Stimulated activated naive CD8-positive, alpha-beta T cell treated with anti-CD3 and anti-CD28 coated beads, Interleukin-15, Interleukin-2, amounts not matched to agents 100 U/mL and 50 U/mL, for 24 hours (primary cell): ENCODE results near the gene KDM2A.
"Not testable (repeated sequence)": the region's sequence is repeated elsewhere in the genome, so short reads cannot be mapped to it uniquely, and the experiment has no call there.

Experiments
- ATAC-seq: fragments of 150-1000 bp; cut with Tn5 transposase; one replicate; pipeline ENCODE4 v1.10.0; 2021
- DNase-seq: peaks from one replicate; pipeline ENCODE4 v3.0.0; 2021

KDM2A gene

GRCh38 chr11:67167719-67168118 lies 48.7 kb downstream of the KDM2A start:
- ATAC-seq (no peak), DNase-seq (no peak)

- not testable (repeated sequence) for DNase-seq, ATAC-seq
Measured at GRCh38 chr11:67168911-67169310, 49.8 kb downstream of the KDM2A start.

GRCh38 chr11:67174311-67174710 lies 55.2 kb downstream of the KDM2A start:
- DNase-seq (no peak), ATAC-seq (no peak)

- DNase-seq (no peak), ATAC-seq (no peak)
Measured at GRCh38 chr11:67177399-67178281, 58.6 kb downstream of the KDM2A start.

GRCh38 chr11:67178421-67178820 lies 59.4 kb downstream of the KDM2A start:
- DNase-seq (no peak), ATAC-seq (no peak)

GRCh38 chr11:67178878-67179277 lies 59.8 kb downstream of the KDM2A start:
- ATAC-seq (no peak), DNase-seq (no peak)

GRCh38 chr11:67179892-67180490 lies 60.9 kb downstream of the KDM2A start:
- DNase-seq (no peak), ATAC-seq (no peak)

- DNase-seq, result no peak
- no peak for ATAC-seq
Measured at GRCh38 chr11:67194096-67194495, 75.0 kb downstream of the KDM2A start.

- DNase-seq, result no peak
Measured at GRCh38 chr11:67195971-67196456, 77.0 kb downstream of the KDM2A start.

GRCh38 chr11:67197606-67198005 lies 78.5 kb downstream of the KDM2A start:
- ATAC-seq, result no peak
- no peak for DNase-seq

More at GRCh38 chr11:67195971-67196456, 77.0 kb downstream of the KDM2A start:
- ATAC-seq, result no peak

- not testable (repeated sequence) for ATAC-seq
Measured at GRCh38 chr11:67198781-67199180, 79.7 kb downstream of the KDM2A start.

GRCh38 chr11:67199751-67200150 lies 80.7 kb downstream of the KDM2A start:
- ATAC-seq (no peak), DNase-seq (no peak)

More at GRCh38 chr11:67198781-67199180, 79.7 kb downstream of the KDM2A start:
- DNase-seq, result not testable (repeated sequence)

GRCh38 chr11:67202028-67202427 lies 83.0 kb downstream of the KDM2A start:
- ATAC-seq, result no peak
- no peak for DNase-seq

- DNase-seq, result no peak
- no peak for ATAC-seq
Measured at GRCh38 chr11:67204822-67205221, 85.8 kb downstream of the KDM2A start.

GRCh38 chr11:67209222-67209621 lies 90.2 kb downstream of the KDM2A start:
- not testable (repeated sequence) for ATAC-seq, DNase-seq

- no peak for DNase-seq
- ATAC-seq, result no peak
Measured at GRCh38 chr11:67211656-67212436, 92.8 kb downstream of the KDM2A start.

- ATAC-seq (no peak), DNase-seq (no peak)
Measured at GRCh38 chr11:67213178-67213621, 94.1 kb downstream of the KDM2A start.

GRCh38 chr11:67227726-67228125 lies 108.7 kb downstream of the KDM2A start:
- ATAC-seq (no peak), DNase-seq (no peak)

GRCh38 chr11:67230406-67230805 lies 111.3 kb downstream of the KDM2A start:
- ATAC-seq (no peak), DNase-seq (no peak)

- DNase-seq, result no peak
- no peak for ATAC-seq
Measured at GRCh38 chr11:67230886-67231285, 111.8 kb downstream of the KDM2A start.

- no peak for ATAC-seq
- no peak for DNase-seq
Measured at GRCh38 chr11:67233584-67234190, 114.6 kb downstream of the KDM2A start.

- DNase-seq, ATAC-seq: not testable (repeated sequence)
Measured at GRCh38 chr11:67234571-67234970, 115.5 kb downstream of the KDM2A start.
